Measurements from ENCODE around the gene CNTNAP5. TPM values are rescaled to one million over a fixed set of nuclear protein-coding genes. Genes with fewer than 3 reads are reported as not detected.

Gene CNTNAP5
- total RNA-seq, 4 donors from 2014 or later, result 0.17 TPM; not detected in 3

GRCh38 chr2:124209441-124209840 lies 184.4 kb downstream of the CNTNAP5 start:
- H3K4me3 ChIP-seq, result no peak overlapping the region
- H3K36me3 ChIP-seq, result no peaks in the 10 kb centered on the region
- H3K9me3 ChIP-seq, result no peaks in the 10 kb centered on the region
- TF ChIP-seq EP300 (IDR thresholded peaks at IDR 0.05) (no peak), POLR2A (IDR thresholded peaks at IDR 0.05; ENCODE audit: low read depth) (no peak), POLR2AphosphoS5 (IDR thresholded peaks at IDR 0.05) (no peak)
- TF ChIP-seq, protein P1, sequence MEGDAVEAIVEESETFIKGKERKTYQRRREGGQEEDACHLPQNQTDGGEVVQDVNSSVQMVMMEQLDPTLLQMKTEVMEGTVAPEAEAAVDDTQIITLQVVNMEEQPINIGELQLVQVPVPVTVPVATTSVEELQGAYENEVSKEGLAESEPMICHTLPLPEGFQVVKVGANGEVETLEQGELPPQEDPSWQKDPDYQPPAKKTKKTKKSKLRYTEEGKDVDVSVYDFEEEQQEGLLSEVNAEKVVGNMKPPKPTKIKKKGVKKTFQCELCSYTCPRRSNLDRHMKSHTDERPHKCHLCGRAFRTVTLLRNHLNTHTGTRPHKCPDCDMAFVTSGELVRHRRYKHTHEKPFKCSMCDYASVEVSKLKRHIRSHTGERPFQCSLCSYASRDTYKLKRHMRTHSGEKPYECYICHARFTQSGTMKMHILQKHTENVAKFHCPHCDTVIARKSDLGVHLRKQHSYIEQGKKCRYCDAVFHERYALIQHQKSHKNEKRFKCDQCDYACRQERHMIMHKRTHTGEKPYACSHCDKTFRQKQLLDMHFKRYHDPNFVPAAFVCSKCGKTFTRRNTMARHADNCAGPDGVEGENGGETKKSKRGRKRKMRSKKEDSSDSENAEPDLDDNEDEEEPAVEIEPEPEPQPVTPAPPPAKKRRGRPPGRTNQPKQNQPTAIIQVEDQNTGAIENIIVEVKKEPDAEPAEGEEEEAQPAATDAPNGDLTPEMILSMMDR (IDR thresholded peaks at IDR 0.05), result no peak
- no peak overlapping the region for H3K27ac ChIP-seq (replicated peaks in 1 of 4)
- H3K27me3 ChIP-seq, result no peaks in the 10 kb centered on the region
- no peak for DNase-seq (ENCODE audit: extremely low spot score)
- WGBS, result 84% methylated on average over 4 of the region's 4 CpGs
- intact Hi-C loops (cut with DNase I), result no loop called here
- H3K4me1 ChIP-seq, result no peaks in the 10 kb centered on the region

- Histone ChIP-seq H3K36me3 (no peaks in the 10 kb centered on the region), H3K27me3 (no peaks in the 10 kb centered on the region), H3K9me3 (no peaks in the 10 kb centered on the region), H3K4me3 (no peak overlapping the region), H3K4me1 (no peaks in the 10 kb centered on the region), H3K27ac (replicated peaks in 1 of 4) (no peak overlapping the region)
- TF ChIP-seq, protein P1 (IDR thresholded peaks at IDR 0.05), result no peak
- 69% methylated on average over 2 of the region's 2 CpGs for WGBS
- no peak for DNase-seq (ENCODE audit: extremely low spot score)
- intact Hi-C loops (cut with DNase I), result no loop called here
Measured at GRCh38 chr2:124211461-124211860, 186.4 kb downstream of the CNTNAP5 start.

DNA sequence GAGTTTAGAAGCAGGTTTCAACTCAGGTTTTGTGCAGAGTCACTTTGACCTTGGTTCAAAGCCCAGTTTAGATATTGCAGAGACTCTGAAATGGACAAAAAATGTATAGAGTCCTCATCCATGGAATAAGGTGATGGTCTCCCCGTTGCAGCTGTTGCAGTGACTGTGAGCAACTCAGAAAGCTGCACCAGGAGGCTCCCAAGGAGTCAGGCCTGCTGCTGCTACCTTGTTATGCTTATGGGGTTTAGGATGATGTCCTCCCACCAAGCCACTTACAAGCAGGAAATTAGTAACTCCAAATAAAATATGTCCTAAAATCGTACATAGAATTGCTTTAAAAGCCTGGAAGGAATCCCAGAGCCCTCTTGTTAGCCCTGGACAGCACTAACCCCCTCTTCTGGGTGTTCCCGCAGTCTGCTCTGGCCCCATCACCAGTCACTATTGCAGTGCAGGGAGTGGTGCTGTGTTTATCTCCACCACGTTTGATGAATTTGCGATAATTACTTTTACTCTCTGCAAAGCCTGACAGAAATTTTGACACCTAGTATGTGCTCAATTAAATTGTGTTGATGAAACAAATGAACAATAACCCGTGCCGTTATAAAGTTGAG lies 189.0 kb downstream of the CNTNAP5 start:
- Histone ChIP-seq H3K4me3 (no peak overlapping the region), H3K4me1 (no peaks in the 10 kb centered on the region), H3K27ac (replicated peaks in 1 of 4) (no peak overlapping the region), H3K36me3 (no peaks in the 10 kb centered on the region), H3K9me3 (no peaks in the 10 kb centered on the region), H3K27me3 (no peaks in the 10 kb centered on the region)
- intact Hi-C loops (cut with DNase I), result no loop called here
- WGBS, result 73% methylated on average over 7 of the region's 7 CpGs
- no peak for DNase-seq (ENCODE audit: extremely low spot score)
- TF ChIP-seq, protein P1 (IDR thresholded peaks at IDR 0.05), result no peak
- TF ChIP-seq POLR2A (IDR thresholded peaks at IDR 0.05; ENCODE audit: low read depth) (no peak), EP300 (IDR thresholded peaks at IDR 0.05) (no peak), POLR2AphosphoS5 (IDR thresholded peaks at IDR 0.05) (no peak)

- no peaks in the 10 kb centered on the region for H3K27me3 ChIP-seq
Measured at GRCh38 chr2:124246170-124246569, 221.1 kb downstream of the CNTNAP5 start.

More at GRCh38 chr2:124246170-124246569, 221.1 kb downstream of the CNTNAP5 start:
- TF ChIP-seq EP300 (IDR thresholded peaks at IDR 0.05) (no peak), POLR2AphosphoS5 (IDR thresholded peaks at IDR 0.05) (no peak), POLR2A (IDR thresholded peaks at IDR 0.05; ENCODE audit: low read depth) (no peak)
- TF ChIP-seq, protein P1 (IDR thresholded peaks at IDR 0.05), result no peak
- no peaks in the 10 kb centered on the region for H3K36me3 ChIP-seq
- no peak overlapping the region for H3K27ac ChIP-seq (replicated peaks in 1 of 4)
- no peaks in the 10 kb centered on the region for H3K9me3 ChIP-seq
- intact Hi-C loops (cut with DNase I), result no loop called here
- no peaks in the 10 kb centered on the region for H3K4me1 ChIP-seq
- no peak overlapping the region for H3K4me3 ChIP-seq
- no peak for DNase-seq (ENCODE audit: extremely low spot score)
- WGBS, result 67% methylated on average over 4 of the region's 4 CpGs

All from esophagus muscularis mucosa (tissue), 4 donors.